Right lobe of liver (tissue), 6 donors: ENCODE data around the gene SIGLEC1. TPM values are rescaled to one million over a fixed set of nuclear protein-coding genes. Genes with fewer than 3 reads are reported as not detected.

ENCODE experiments used
- ATAC-seq, 4 donors: fragments of 200-7000 bp; cut with Tn5 transposase; one replicate each; pipeline ENCODE4 v1.9.1; 2020; ENCODE audit warnings: mild to moderate bottlenecking in 4 of 4, moderate library complexity in 4 of 4
- DNase-seq, 3 donors: peaks; one replicate each; pipeline ENCODE4 v3.0.0-alpha.2; 2020
- H3K27ac ChIP-seq, 3 donors: fragments of 200-600 bp; one replicate each; pipeline ENCODE4 v1.8.0; 2022
- H3K27me3 ChIP-seq, 2 donors: fragments of 200-600 bp; one replicate each; pipeline ENCODE4 v1.8.0; 2022
- H3K36me3 ChIP-seq, 4 donors: fragments of 200-600 bp; sonication (generic) in 1 of 4; one replicate each; pipeline versions ENCODE4 v1.5.1 to v1.8.0; 2017 to 2022; ENCODE audit warnings: control low read depth in 1 of 4
- H3K4me1 ChIP-seq, 4 donors: fragments of 200-600 bp; sonication (generic) in 1 of 4; one replicate each; pipeline versions ENCODE4 v1.5.1 to v1.8.0; 2017 to 2022; ENCODE audit warnings: control low read depth in 1 of 4
- H3K4me3 ChIP-seq, 3 donors: fragments of 200-600 bp; one replicate each; pipeline ENCODE4 v1.8.0; 2022
- H3K9me3 ChIP-seq, 4 donors: fragments of 200-600 bp; sonication (generic) in 1 of 4; one replicate each; pipeline versions ENCODE4 v1.5.1 to v1.8.0; 2017 to 2022; ENCODE audit warnings: control low read depth in 1 of 4
- CTCF ChIP-seq, 4 donors: fragments of 200-600 bp in 3 of 4; fragments of 450-650 bp in 1 of 4; IDR thresholded peaks; one replicate each; pipeline versions ENCODE4 v1.5.1 to v1.8.0; 2016 to 2022; ENCODE audit warnings: antibody characterized with exemption in 4 of 4, mild to moderate bottlenecking in 2 of 4
- POLR2A ChIP-seq: fragments of 450-650 bp; IDR thresholded peaks from one replicate; pipeline ENCODE4 v1.6.1; 2017; ENCODE audit warnings: antibody characterized with exemption, mild to moderate bottlenecking
- WGBS: methylation state at CpG from one replicate; pipeline ENCODE4 v1.1.6; 2018; ENCODE audit warnings: low coverage, low lambda C conversion rate; ENCODE audit not compliant: insufficient coverage; ENCODE audit errors: missing lambda C conversion rate; 5-methylcytosine and 5-hydroxymethylcytosine counted together
- intact Hi-C, 2 donors: fragments of 100-400 bp; cut with DNase I; formaldehyde crosslinking; loops; one replicate each; pipeline versions ENCODE4 v1.11.2 to v1.14.1; 2022
- total RNA-seq, 6 experiments: library from RNA; depleted of rRNA in 2 of 6; stranded (reverse); fragments of >200 nt in 2 of 6; fragmentation: NEBNext Ultra II Directional in 3 of 6; extraction: Animal tissue kit (Norgen Biotek cat#: 25700) in 3 of 6; gene quantifications; one replicate each; pipeline versions ENCODE4 v1.1.0 to v1.2.4, GENCODE V29; 2016 to 2023
- donor health status: DM: no; HTN: yes; CAD: no.
- donor health status: DM: no; HTN: no; CAD: no.
- donor health status: DM: no; HTN: no; CAD: no.
- donor health status: DM: no; HTN: yes; CAD: no.
- donor health status: DM: no; HTN: yes; CAD: no.

SIGLEC1 gene
- total RNA-seq, 6 experiments from 2014 or later: 2.6 to 13.9 (median 5.7) TPM

DNA sequence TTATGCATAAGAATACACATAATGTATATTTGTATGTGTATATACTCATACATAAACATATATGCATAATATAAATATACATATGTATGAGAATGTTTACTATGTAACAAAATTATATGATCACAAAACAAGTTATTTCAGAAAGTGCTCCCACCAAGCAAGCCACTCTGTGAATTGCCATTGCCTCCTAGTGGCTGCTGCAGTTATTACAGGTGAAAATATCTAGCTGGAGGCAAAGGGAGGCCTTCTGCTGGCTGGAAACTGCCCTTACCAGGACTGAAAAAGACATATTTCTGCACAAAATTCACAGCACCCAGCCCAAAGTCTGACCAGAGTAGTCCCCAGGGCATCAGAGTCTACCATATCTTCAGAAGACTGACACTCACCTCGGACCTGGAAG is 16.2 kb downstream of the SIGLEC1 start:
- no peaks in the 10 kb centered on the region for H3K9me3 ChIP-seq
- no peak overlapping the region for H3K27ac ChIP-seq
- intact Hi-C loops: no loop called here
- no peak for ATAC-seq
- no peaks in the 10 kb centered on the region for H3K27me3 ChIP-seq
- no peak for DNase-seq
- no peaks in the 10 kb centered on the region for H3K36me3 ChIP-seq
- 67% methylated on average over 1 of the region's 1 CpG for WGBS
- no peak overlapping the region for H3K4me3 ChIP-seq
- H3K4me1 ChIP-seq: no peaks in the 10 kb centered on the region
- TF ChIP-seq POLR2A (no peak), CTCF (IDR thresholded peaks at IDR 0.05) (peak in 1 of 4 donors; percentile 27)

- no peak for TF ChIP-seq CTCF (IDR thresholded peaks at IDR 0.05)
- TF ChIP-seq POLR2A: no peak
- intact Hi-C loops: no loop called here
- no peaks in the 10 kb centered on the region for H3K27me3 ChIP-seq
- no peak overlapping the region for H3K27ac ChIP-seq
- ATAC-seq: no peak
- DNase-seq: no peak
- H3K4me3 ChIP-seq: no peak overlapping the region
- WGBS: 60% methylated on average over 1 of the region's 5 CpGs
- H3K9me3 ChIP-seq: no peaks in the 10 kb centered on the region
- H3K4me1 ChIP-seq: no peaks in the 10 kb centered on the region
- no peaks in the 10 kb centered on the region for H3K36me3 ChIP-seq
Observed at GRCh38 chr20:3694864-3695263, 17.5 kb downstream of the SIGLEC1 start.

- intact Hi-C loops: no loop called here
- no peaks in the 10 kb centered on the region for H3K4me1 ChIP-seq
- TF ChIP-seq CTCF (IDR thresholded peaks at IDR 0.05) (no peak), POLR2A (no peak)
- no peak for DNase-seq
- H3K27ac ChIP-seq: no peak overlapping the region
- H3K36me3 ChIP-seq: no peaks in the 10 kb centered on the region
- 60% methylated on average over 1 of the region's 13 CpGs for WGBS
- no peaks in the 10 kb centered on the region for H3K9me3 ChIP-seq
- ATAC-seq: no peak
- no peaks in the 10 kb centered on the region for H3K27me3 ChIP-seq
- no peak overlapping the region for H3K4me3 ChIP-seq
Observed at GRCh38 chr20:3693376-3693775, 19.0 kb downstream of the SIGLEC1 start.

DNA sequence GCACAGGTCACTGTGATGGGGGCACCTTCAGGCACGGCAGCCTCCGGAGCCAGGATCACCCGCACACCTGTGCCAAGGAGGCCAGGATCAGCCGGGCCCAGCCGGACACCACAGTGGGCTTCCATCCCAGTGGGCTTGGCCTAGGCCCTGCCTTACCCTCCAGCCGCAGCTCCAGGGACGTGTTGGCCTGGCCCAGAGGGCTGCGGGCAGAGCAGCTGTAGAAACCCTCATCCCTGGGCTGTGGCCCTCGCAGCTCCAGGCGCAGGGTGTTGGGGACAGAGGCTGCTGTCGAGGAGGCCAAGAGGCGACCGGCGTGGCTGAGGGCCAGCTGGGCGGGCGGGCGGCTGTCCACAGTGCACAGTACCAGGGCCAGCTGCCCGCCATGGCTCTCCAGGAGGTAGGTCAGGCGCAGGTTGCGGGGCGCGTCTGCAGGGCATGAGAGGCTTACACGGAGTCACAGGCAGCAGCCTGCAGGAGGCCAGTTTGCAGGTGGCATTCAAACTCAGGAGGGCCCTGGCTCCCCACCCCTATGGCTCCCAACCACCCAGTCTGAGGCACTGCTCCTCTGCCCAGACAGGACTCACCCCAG is 19.6 kb downstream of the SIGLEC1 start:
- no CpG with 5 or more reads among the region's 23 CpGs for WGBS
- TF ChIP-seq CTCF (IDR thresholded peaks at IDR 0.05): no peak
- no peak for TF ChIP-seq POLR2A
- Histone ChIP-seq H3K4me3 (no peak overlapping the region), H3K36me3 (no peaks in the 10 kb centered on the region), H3K27ac (no peak overlapping the region), H3K27me3 (no peaks in the 10 kb centered on the region), H3K4me1 (no peaks in the 10 kb centered on the region), H3K9me3 (no peaks in the 10 kb centered on the region)
- ATAC-seq (no peak), DNase-seq (no peak)
- intact Hi-C loops: no loop called here

- no peaks in the 10 kb centered on the region for H3K36me3 ChIP-seq
- TF ChIP-seq POLR2A: no peak
- TF ChIP-seq CTCF (IDR thresholded peaks at IDR 0.05): no peak
- no peaks in the 10 kb centered on the region for H3K27me3 ChIP-seq
- H3K4me3 ChIP-seq: no peak overlapping the region
- no CpG with 5 or more reads among the region's 9 CpGs for WGBS
- H3K9me3 ChIP-seq: no peaks in the 10 kb centered on the region
- DNase-seq (no peak), ATAC-seq (no peak)
- intact Hi-C loops: no loop called here
- no peak overlapping the region for H3K27ac ChIP-seq
- H3K4me1 ChIP-seq: no peaks in the 10 kb centered on the region
Observed at GRCh38 chr20:3691897-3692296, 20.5 kb downstream of the SIGLEC1 start.
